IPS DF 4.7 (cell line): Measurements from ENCODE around the gene NEB.

ENCODE experiments used
- DNase-seq: peaks from one replicate; pipeline ENCODE4 v3.0.0-alpha.2; 2013; ENCODE audit warnings: low spot score; ENCODE audit errors: extremely low read depth

NEB gene, protein sequence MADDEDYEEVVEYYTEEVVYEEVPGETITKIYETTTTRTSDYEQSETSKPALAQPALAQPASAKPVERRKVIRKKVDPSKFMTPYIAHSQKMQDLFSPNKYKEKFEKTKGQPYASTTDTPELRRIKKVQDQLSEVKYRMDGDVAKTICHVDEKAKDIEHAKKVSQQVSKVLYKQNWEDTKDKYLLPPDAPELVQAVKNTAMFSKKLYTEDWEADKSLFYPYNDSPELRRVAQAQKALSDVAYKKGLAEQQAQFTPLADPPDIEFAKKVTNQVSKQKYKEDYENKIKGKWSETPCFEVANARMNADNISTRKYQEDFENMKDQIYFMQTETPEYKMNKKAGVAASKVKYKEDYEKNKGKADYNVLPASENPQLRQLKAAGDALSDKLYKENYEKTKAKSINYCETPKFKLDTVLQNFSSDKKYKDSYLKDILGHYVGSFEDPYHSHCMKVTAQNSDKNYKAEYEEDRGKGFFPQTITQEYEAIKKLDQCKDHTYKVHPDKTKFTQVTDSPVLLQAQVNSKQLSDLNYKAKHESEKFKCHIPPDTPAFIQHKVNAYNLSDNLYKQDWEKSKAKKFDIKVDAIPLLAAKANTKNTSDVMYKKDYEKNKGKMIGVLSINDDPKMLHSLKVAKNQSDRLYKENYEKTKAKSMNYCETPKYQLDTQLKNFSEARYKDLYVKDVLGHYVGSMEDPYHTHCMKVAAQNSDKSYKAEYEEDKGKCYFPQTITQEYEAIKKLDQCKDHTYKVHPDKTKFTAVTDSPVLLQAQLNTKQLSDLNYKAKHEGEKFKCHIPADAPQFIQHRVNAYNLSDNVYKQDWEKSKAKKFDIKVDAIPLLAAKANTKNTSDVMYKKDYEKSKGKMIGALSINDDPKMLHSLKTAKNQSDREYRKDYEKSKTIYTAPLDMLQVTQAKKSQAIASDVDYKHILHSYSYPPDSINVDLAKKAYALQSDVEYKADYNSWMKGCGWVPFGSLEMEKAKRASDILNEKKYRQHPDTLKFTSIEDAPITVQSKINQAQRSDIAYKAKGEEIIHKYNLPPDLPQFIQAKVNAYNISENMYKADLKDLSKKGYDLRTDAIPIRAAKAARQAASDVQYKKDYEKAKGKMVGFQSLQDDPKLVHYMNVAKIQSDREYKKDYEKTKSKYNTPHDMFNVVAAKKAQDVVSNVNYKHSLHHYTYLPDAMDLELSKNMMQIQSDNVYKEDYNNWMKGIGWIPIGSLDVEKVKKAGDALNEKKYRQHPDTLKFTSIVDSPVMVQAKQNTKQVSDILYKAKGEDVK (N-terminal part only)

DNA sequence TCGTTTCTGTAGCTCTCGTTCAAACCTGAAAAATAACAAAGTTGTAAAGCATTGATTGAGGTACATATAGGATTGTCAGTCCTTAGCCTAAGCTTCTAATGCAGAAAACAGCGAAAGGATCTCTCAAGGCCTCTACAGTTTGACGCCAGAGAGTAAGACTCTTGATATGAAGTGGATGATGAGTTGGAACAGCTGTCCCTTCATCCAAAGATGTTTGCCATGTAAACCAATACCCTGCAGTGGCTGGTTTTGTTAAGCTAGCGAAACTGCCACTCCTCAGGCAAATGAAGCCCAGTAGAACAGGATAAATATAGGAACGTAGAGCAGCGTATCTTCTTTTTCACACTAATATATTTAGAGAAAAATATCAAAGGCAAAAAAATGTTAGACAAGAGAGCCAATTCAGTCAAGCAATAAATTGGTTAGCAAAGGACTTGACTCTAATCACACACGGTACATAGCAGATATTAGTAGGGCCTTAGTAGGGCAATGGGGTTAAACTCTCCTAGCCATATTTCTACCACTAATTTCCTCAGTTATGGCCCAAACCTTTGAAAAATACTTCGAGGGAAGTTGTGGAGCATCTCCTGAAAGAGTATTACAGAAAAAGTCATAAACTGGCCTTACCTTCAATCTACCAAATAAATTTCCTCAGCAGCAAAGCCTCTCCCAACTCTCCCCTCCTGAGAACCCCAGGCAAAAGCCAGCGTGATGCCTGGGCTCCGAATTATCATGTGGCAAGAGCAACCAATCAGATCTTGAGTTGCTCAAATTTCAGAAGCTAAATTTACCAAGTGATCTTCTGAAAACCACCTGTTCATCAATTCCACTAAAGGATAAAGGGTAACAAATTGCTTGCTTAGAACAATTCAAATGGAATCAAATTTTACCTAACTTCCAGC is at the start of gene NEB:
Gene NEB (minus strand): TSS at position 706 of the 902 bp plus-strand sequence. CDS start 1,320 bp downstream, outside the sequence.
- no peak for DNase-seq

- DNase-seq = no peak
These were observed 48.9 kb upstream of the NEB start for GRCh38 chr2:151783133-151783520.

- DNase-seq = no peak
These were observed 48.3 kb upstream of the NEB start for GRCh38 chr2:151782378-151783132.

- no peak for DNase-seq
These were observed 47.4 kb upstream of the NEB start for GRCh38 chr2:151781642-151782041.

- no peak for DNase-seq
These were observed 46.7 kb upstream of the NEB start for GRCh38 chr2:151780938-151781337.

DNA sequence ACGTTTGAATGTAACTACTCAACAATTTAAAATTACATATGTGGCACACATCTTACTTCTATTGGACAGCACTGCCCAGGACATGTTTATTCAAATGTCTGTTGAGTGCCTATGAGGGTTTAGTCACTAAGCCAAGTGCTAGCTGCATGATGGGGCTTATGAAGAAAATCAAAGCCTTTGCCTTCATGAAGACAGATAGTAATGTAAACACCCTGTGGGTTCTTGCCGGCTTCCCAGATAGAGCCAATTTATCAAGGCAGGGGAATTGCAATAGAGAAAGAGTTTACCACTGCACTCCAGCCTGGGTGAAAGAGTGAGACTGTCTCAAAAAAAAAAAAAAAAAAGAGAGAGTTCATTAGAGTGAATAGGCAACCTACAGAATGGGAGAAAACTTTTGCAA is 43.7 kb upstream of the NEB start:
- no peak for DNase-seq

- DNase-seq = no peak
These were observed 43.2 kb upstream of the NEB start for GRCh38 chr2:151777487-151777886.

- DNase-seq = no peak
These were observed 42.1 kb upstream of the NEB start for GRCh38 chr2:151776367-151776766.

DNA sequence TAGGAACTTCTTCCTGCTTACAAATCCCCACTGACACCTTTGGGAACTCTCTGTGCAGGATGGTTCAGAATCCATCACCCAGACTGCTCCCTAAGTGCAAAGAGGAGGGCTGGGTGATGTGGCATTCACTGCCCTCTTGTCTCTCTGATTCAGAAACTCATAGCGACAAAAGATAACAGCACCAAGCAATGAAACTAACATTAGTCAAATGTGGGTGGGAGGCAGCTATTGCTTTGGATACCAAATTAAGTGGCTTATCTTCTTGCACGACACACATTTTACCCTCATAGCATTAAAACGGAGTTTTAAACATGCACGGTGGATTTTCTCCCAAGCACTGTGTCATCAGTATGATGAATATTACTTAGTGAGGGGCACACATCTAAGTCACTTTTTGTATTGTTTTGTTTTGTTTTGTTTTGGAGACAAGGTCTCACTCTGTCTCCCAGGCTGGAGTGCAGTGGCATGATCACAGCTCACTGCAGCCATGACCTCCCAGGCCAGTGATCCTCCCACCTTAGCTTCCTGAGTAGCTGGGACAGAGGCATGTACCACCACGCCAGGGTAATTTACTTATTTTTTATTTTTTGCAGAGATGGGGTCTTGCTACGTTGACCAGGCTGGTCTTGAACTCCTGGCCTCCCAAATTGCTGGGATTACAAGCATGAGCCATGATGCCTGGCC is 40.9 kb upstream of the NEB start:
- no peak for DNase-seq

- no peak for DNase-seq
These were observed 40.2 kb upstream of the NEB start for GRCh38 chr2:151774506-151774905.

DNA sequence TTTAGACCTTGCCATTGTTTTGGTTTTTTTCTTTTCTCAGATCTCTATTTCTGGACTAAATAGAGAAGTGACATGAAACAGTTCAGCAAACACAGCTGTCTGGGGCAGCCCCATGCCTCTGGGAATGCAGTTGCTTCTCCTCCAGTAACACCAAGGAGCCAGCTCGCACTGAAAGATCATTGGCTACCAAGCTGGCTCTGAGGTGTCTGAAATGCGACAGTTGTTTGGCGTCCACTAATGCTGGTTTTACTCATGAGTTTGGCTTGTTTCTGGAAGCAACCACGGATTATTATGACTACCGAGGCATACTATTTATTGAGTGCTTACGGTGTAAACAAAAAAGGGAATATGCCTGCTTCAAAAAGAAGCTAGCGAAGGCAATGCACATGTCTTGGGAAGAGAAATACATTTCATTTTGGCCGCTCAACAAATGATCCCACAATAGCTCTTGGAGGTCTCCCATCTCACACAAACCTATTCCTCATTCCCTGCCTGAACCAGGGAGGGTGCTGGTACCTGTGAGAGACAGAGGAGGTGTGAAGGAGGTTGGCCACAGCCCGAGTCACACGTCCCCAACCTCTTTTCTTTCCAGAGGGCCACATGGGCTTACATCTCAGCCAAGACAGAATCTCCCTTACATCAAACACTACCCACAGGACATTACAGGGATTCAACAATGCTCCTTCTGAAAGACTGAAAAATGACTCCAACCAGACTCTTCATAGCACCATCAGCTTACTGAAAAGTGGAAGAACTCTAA is 37.5 kb upstream of the NEB start:
- DNase-seq = no peak

DNA sequence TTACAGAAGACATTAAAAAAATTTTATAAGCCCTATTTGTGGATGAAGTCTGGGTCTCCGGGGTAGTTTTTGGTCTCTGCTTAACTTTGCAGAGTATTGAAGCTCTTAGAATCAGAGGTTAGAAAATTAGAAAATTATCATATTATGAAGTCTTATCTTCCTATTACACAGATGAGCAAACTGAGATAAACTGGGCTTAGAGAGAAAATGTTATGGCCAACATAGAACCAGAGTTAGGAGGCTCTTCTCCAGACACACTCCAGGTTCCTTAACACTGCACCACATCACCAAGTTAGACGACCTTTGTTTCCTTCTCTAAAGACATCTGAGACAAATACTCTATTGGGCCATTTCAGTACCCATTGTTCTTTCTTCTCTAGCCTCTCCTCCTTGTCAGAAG is 36.7 kb upstream of the NEB start:
- no peak for DNase-seq

GRCh38 chr2:151769606-151770005 is 35.3 kb upstream of the NEB start:
- no peak for DNase-seq

DNA sequence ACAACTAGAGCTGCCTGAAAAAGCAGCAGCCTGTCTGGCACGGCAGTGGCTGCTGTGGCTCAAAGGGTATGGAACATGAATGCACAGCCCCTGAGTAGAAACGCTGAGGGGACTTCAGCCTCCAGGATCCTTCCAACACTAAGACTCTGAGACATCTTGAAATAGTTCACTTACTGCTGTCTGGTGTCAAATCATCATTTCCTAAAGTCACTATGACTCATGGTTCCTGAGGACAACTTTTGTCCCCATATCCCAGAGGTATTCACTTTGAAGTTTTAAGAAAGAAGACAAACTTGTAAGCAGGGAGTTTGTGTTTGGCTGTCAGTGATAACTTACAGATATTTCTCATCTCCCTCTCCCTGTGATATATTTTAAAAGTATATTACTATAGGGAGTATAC is 33.3 kb upstream of the NEB start:
- no peak for DNase-seq

DNA sequence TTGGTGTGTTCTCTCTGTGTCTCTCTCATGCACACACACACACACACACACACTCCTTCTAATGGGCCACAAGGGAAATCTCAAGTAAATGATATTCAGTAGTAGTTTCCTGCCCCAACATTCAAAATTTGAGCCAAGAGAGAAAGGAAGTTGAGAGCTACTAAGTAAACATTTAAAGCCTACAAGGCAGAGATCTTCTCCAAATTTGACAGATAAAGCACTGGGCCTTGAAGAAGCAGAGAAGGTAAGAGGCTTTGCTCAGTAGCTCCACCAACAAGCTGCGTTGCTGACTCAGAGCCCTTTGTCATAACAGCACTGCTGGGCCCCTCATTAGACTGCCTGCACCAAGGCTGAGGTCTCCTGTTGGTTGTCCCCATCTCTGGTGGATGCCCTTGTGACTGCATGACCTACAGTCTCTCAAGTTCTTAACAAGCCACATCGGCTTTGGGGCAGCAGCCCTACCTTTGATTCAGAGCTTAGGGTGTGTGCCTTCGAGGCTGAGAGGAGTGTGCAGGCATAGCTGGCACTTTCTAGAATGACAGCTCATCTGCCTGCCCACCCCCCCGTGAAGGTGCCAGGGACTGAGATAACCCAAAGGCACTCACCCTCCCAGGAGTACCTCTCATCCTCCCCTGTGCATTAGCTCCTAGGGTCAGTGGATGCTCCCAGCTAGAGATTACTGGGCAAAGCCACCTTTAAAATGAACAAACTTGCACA is 32.3 kb upstream of the NEB start:
- DNase-seq = no peak

- no peak for DNase-seq
These were observed 31.6 kb upstream of the NEB start for GRCh38 chr2:151765760-151766410.

- no peak for DNase-seq
These were observed 28.4 kb upstream of the NEB start for GRCh38 chr2:151762694-151763093.
